ENCODE results near the gene GGT6. TPM values are rescaled to one million over a fixed set of nuclear protein-coding genes. Genes with fewer than 3 reads are reported as not detected.

GGT6 gene
- total and polyA plus RNA-seq, 8 donors: 20.7 to 36.1 (median 32.9) TPM

DNA sequence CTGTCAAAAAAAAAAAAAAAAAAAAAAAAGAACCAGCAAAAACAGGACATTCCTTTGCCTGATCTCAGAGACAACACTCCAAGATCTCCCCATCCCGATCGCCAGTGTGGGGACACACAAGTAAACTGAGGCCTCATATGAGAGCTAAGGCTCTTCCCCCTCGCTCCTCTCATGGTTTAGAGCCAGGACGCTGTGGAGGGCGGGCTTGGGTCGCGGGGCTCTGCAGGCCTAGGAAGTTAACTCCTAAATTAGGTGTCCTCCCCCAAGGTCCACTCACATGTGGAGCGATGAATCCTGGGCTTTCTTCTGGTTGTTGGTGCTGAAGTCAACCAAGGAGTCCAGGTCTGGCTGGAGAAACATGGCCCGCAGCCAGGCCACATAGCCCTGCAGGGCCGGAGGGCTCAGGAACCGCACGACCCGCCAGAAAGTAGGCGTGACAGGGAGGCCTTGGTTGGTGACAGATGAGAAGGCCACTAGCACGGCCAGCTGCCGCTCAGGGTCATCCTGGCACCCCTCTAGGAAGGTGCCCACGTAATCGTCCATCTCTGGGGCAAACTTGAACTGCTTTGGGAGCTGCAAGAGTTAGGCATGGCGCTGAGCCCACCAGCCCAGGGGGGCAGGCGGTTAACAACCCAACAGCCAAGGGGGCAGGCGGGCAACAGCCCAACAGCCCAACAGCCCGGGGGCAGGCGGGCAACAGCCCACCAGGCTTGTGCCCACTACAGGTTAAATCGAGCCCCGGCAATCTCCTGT is 10.4 kb downstream of the GGT6 start:
- Histone ChIP-seq H3K27me3 (no peaks in the 10 kb centered on the region), H3K4me1 (peaks cover 4 to 6% (median 6%) of the 10 kb centered on the region in 3 donors), H3K27ac (no peak overlapping the region), H3K9me3 (no peaks in the 10 kb centered on the region), H3K36me3 (peaks cover 7 to 71% (median 63%) of the 10 kb centered on the region in 3 donors), H3K4me3 (no peak overlapping the region)
- WGBS, 2 donors: 86 to 88% methylated on average over 25 of the region's 25 CpGs
- intact Hi-C loops (cut with DNase I): loop anchor here in 1 of 3 donors (10.0 kb wide), 1 partner anchor 125 kb away; no protein-coding TSS in a partner anchor
- ATAC-seq (no peak), FAIRE-seq (no peak), DNase-seq (peak in 2 of 6 donors; percentile 13 to 69)
- TF ChIP-seq, protein P1, sequence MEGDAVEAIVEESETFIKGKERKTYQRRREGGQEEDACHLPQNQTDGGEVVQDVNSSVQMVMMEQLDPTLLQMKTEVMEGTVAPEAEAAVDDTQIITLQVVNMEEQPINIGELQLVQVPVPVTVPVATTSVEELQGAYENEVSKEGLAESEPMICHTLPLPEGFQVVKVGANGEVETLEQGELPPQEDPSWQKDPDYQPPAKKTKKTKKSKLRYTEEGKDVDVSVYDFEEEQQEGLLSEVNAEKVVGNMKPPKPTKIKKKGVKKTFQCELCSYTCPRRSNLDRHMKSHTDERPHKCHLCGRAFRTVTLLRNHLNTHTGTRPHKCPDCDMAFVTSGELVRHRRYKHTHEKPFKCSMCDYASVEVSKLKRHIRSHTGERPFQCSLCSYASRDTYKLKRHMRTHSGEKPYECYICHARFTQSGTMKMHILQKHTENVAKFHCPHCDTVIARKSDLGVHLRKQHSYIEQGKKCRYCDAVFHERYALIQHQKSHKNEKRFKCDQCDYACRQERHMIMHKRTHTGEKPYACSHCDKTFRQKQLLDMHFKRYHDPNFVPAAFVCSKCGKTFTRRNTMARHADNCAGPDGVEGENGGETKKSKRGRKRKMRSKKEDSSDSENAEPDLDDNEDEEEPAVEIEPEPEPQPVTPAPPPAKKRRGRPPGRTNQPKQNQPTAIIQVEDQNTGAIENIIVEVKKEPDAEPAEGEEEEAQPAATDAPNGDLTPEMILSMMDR (IDR thresholded peaks at IDR 0.05): no peak

DNA sequence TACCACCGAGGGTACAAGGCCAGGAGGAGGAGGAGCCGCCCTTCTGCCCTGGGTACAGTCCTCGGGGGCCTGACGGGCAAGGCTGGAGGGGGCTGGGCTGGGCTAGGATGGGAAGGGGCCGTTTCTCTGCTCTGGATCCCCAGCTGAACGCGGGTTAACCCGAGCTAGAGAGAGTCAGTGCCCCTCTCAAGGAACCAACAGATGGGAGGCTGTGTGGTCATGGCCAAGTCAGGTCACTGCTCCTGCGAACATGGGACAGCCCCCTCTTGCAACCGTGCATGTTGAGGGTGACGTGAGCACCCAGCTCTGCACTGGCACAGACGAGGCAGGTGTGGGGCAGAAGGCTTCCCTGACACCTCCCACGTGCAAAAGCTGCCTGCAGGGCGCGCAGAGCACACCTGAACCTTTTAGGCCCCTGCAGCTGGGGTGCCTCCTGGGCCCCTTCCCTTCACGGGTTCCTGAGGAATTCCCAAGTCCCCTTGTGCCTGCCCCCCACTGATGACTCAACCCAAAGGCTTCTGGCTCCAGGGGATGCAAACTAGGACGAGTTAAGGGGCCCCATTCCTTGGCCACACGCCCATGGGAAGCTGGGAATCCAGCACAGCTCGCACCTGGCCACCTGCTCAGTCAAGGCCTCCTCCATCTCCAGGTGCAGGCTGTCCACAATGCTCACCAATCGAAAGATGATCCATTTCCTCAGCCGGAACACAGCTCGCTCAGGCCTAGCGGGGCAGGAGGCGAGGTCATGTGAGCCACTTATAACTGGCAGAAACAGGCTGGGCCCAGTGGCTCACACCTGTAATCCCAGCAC is 11.5 kb downstream of the GGT6 start:
- no peaks in the 10 kb centered on the region for H3K9me3 ChIP-seq
- H3K27ac ChIP-seq: no peak overlapping the region
- FAIRE-seq (no peak), DNase-seq (peak in 3 of 6 donors; percentile 23 to 56 (median 54)), ATAC-seq (no peak)
- intact Hi-C loops (cut with DNase I): loop anchor here in 1 of 3 donors (10.0 kb wide), 1 partner anchor 124 kb away; no protein-coding TSS in a partner anchor
- H3K4me3 ChIP-seq: no peak overlapping the region
- no peaks in the 10 kb centered on the region for H3K27me3 ChIP-seq
- peaks cover 7 to 81% (median 70%) of the 10 kb centered on the region in 3 donors for H3K36me3 ChIP-seq
- WGBS, 2 donors: 77 to 83% methylated on average over 24 of the region's 24 CpGs
- H3K4me1 ChIP-seq: peaks cover 0 to 1% (median 0%) of the 10 kb centered on the region in 3 donors
- TF ChIP-seq, protein P1 (IDR thresholded peaks at IDR 0.05): no peak

DNA sequence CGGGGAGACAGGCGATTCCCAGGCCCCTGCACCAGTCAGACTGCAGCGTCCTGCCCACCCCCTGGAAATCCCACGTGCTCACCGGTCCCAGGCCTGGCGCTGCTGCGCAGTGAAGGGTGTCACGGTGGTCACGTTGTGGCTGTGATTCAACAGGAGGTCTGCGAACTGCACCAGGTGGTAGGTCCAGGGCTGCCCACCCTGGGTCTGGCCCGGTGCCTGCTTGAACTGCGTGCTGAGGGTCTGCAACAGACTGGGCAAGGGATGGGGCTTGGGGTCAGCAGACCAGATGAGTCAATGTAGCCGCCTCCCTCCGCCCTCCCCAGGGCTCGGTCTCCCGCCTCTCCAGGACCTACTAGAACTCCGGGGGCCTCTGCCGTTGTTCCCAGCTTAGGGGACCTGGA is 12.3 kb downstream of the GGT6 start:
- H3K4me1 ChIP-seq: no peaks in the 10 kb centered on the region
- 93 to 95% methylated on average over 18 of the region's 18 CpGs for WGBS, 2 donors
- TF ChIP-seq, protein P1 (IDR thresholded peaks at IDR 0.05): no peak
- H3K36me3 ChIP-seq: peaks cover 7 to 80% (median 66%) of the 10 kb centered on the region in 3 donors
- no peak for ATAC-seq
- H3K27ac ChIP-seq: no peak overlapping the region
- no peaks in the 10 kb centered on the region for H3K27me3 ChIP-seq
- DNase-seq: peak in 2 of 6 donors; percentile 18 to 76
- no peaks in the 10 kb centered on the region for H3K9me3 ChIP-seq
- intact Hi-C loops (cut with DNase I): loop anchor here in 1 of 3 donors (10.0 kb wide), 1 partner anchor 123 kb away; no protein-coding TSS in a partner anchor
- no peak for FAIRE-seq
- no peak overlapping the region for H3K4me3 ChIP-seq

DNA sequence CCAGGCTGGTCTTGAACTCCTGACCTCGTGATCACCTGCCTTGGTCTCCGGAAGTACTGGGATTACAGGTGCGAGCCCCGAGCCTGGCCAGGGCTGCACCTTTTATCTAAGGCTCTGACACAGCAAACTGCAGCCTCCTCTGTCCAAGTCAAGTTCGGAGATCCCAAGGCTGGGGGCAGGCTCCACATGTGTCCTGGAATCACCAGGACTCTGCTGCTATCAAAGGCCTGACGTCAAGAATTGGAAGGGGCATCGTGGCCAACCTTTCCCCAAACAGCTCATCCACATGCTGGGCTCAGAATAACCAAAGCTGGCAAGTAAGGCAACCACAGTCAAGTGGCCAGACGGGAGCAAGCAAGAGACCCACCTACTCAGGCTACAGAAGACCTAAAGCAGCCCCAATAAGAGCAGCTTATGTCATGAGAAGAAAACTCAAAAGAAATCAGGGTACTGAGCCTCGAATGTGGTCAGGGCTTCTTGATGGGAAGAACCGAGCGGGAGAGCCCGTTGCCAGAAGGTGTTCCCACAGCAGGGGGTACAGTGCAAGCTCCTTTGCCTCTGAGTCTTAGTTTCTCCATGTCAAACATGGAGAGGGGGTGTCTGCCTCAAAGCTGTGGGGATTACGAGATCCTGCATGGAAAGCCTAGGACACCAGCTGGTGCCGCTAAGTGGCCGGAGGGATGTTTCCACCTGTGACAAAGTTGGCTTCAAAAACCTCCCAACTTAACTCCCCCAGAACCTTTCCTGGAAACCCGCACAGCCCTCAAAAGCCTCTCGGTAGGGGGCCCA is 13.1 kb downstream of the GGT6 start:
- 87 to 90% methylated on average over 17 of the region's 17 CpGs for WGBS, 2 donors
- H3K27ac ChIP-seq: no peak overlapping the region
- H3K4me3 ChIP-seq: no peak overlapping the region
- no peak for DNase-seq
- H3K36me3 ChIP-seq: peaks cover 7 to 82% (median 63%) of the 10 kb centered on the region in 3 donors
- intact Hi-C loops (cut with DNase I): loop anchor here in 1 of 3 donors (10.0 kb wide), 1 partner anchor 123 kb away; no protein-coding TSS in a partner anchor
- ATAC-seq: no peak
- H3K9me3 ChIP-seq: no peaks in the 10 kb centered on the region
- no peak for FAIRE-seq
- TF ChIP-seq, protein P1 (IDR thresholded peaks at IDR 0.05): no peak
- H3K4me1 ChIP-seq: no peaks in the 10 kb centered on the region
- no peaks in the 10 kb centered on the region for H3K27me3 ChIP-seq

Data from pancreas (tissue), 10 donors.